Osteocyte (in vitro differentiated cells): ENCODE data around the gene NBAS. TPM values are rescaled to one million over a fixed set of nuclear protein-coding genes. Genes with fewer than 3 reads are reported as not detected.

Experiments used
- DNase-seq: peaks from one replicate; pipeline ENCODE4 v3.0.0; 2021; ENCODE audit warnings: mixed read lengths; ENCODE audit not compliant: unreplicated experiment; ENCODE audit errors: extremely low spot score
- H3K27ac Mint-ChIP-seq: one replicate; pipeline ENCODE4 v1.8.0; 2021; ENCODE audit warnings: mild to moderate bottlenecking, mixed read lengths; ENCODE audit not compliant: unreplicated experiment
- H3K27me3 Mint-ChIP-seq: one replicate; pipeline ENCODE4 v1.8.0; 2021; ENCODE audit warnings: mixed read lengths; ENCODE audit not compliant: unreplicated experiment
- H3K36me3 Mint-ChIP-seq: one replicate; pipeline ENCODE4 v1.8.0; 2021; ENCODE audit warnings: mixed read lengths; ENCODE audit not compliant: unreplicated experiment
- H3K4me1 Mint-ChIP-seq: one replicate; pipeline ENCODE4 v1.8.0; 2021; ENCODE audit warnings: mixed read lengths; ENCODE audit not compliant: unreplicated experiment
- H3K4me3 Mint-ChIP-seq: one replicate; pipeline ENCODE4 v1.8.0; 2021; ENCODE audit warnings: mild to moderate bottlenecking, moderate library complexity, mixed read lengths; ENCODE audit not compliant: unreplicated experiment
- H3K9me3 Mint-ChIP-seq: one replicate; pipeline ENCODE4 v1.8.0; 2021; ENCODE audit warnings: mixed read lengths; ENCODE audit not compliant: unreplicated experiment
- CTCF ChIP-seq: fragments of 200-600 bp; sonication (generic); IDR thresholded peaks from 2 replicates; pipeline ENCODE4 v1.5.0; 2021; ENCODE audit warnings: antibody characterized with exemption, mild to moderate bottlenecking, moderate library complexity
- total RNA-seq: library from RNA; stranded (reverse); gene quantifications from 2 replicates; pipeline ENCODE4 v1.2.1, GENCODE V29; 2021

The NBAS gene
- total RNA-seq, 1 donor from 2014 or later = 43.6 TPM

DNA sequence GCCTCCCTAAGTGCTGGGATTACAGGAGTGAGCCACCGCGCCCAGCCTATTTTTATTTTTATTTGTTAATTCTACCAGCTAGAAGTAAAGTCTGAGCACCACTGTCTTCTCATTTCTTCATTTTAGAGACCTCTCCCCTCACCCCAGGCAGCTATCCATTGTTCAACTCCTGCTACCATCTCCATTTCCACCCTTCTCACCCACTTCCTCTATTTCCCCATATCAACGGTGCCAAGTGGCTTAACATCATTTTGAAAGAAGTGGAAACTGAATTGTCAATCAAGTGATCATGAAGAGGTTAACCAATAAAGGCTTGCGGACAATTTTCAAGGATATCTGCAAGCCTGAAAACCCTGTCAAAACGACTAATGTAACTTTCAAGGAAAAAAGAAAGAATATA is 323.1 kb downstream of the NBAS start:
- Mint-ChIP-seq H3K9me3 (no peaks in the 10 kb centered on the region), H3K27me3 (no peaks in the 10 kb centered on the region), H3K27ac (no peak overlapping the region), H3K4me1 (no peaks in the 10 kb centered on the region), H3K36me3 (peaks cover 9% of the 10 kb centered on the region), H3K4me3 (no peak overlapping the region)
- DNase-seq = no peak
- TF ChIP-seq CTCF = no peak

DNA sequence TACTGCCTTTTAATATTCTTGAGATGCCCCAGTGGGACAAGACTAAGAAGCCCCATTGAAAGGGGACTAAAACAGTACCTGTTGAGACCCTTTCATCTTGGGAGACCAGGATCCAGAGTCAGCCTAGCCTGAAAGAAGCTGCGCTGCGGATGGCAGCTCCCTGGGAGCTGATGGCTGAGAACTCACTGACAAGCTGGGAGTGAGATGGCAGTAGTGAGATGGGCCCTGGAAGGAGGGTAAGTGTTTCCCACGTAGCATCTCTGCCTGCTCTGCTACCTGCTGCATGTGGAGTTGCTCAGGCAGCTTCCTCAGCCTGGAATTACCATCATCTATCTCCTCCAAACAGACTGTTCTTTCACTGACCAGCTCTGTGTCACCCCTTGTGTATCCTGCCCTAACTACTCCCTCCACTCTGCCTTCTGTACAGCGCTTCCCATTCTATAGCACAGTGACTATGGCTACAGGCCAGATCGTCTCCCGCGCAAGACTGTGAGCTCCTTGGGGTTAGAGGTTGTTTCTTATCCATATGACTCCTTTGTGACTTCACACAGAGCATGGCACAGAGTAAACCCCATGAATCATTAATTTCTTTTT is 330.4 kb downstream of the NBAS start:
- no peak for TF ChIP-seq CTCF
- no peak overlapping the region for H3K27ac Mint-ChIP-seq
- H3K4me3 Mint-ChIP-seq = no peak overlapping the region
- H3K36me3 Mint-ChIP-seq = peaks cover 27% of the 10 kb centered on the region
- no peaks in the 10 kb centered on the region for H3K27me3 Mint-ChIP-seq
- no peaks in the 10 kb centered on the region for H3K4me1 Mint-ChIP-seq
- peaks cover 16% of the 10 kb centered on the region for H3K9me3 Mint-ChIP-seq
- no peak for DNase-seq

DNA sequence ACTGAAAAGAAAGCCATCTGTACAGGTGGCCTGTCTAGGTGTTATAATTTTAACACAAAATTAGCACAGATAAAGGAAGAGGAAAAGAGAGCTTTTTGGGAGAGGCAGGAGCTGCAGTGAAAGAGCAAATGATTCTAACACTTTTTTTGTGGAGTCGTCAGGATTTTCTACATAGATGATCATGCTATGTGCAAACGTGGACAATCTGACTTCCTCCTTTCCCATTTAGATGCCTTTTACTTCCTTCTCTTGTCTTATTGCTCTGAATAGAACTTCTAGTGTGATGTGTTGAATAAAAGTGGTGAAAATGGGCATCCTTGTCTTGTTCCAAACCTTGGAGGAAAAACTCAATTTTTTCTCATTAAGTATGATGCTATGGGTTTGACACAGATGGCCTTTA is 334.5 kb downstream of the NBAS start:
- Mint-ChIP-seq H3K27me3 (no peaks in the 10 kb centered on the region), H3K9me3 (peaks cover 16% of the 10 kb centered on the region), H3K4me1 (no peaks in the 10 kb centered on the region), H3K36me3 (peaks cover 27% of the 10 kb centered on the region), H3K4me3 (no peak overlapping the region), H3K27ac (no peak overlapping the region)
- no peak for TF ChIP-seq CTCF
- no peak for DNase-seq

DNA sequence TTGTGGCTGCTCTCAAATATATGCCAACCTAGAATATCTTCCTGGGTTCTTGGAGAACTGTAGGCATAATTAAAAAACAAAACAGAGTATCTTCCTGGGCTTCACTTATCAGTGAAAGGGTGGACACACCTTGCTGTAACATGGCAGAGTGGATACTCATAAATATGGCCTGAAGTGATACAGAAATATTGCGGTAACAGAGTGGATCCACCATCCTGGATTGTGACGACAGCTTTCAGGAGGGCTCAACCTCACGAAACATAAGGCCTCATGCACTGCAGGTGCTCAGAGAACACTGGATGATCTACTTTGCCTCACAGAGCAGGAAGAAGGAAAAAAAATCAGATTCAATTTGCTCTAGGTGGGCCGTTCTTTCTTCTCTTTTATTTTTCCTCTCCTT is 336.0 kb downstream of the NBAS start:
- peaks cover 27% of the 10 kb centered on the region for H3K36me3 Mint-ChIP-seq
- H3K27me3 Mint-ChIP-seq = no peaks in the 10 kb centered on the region
- H3K27ac Mint-ChIP-seq = no peak overlapping the region
- no peak for TF ChIP-seq CTCF
- DNase-seq = no peak
- peaks cover 16% of the 10 kb centered on the region for H3K9me3 Mint-ChIP-seq
- no peaks in the 10 kb centered on the region for H3K4me1 Mint-ChIP-seq
- no peak overlapping the region for H3K4me3 Mint-ChIP-seq

- peaks cover 27% of the 10 kb centered on the region for H3K36me3 Mint-ChIP-seq
- TF ChIP-seq CTCF = no peak
- H3K27me3 Mint-ChIP-seq = no peaks in the 10 kb centered on the region
- peaks cover 16% of the 10 kb centered on the region for H3K9me3 Mint-ChIP-seq
- H3K27ac Mint-ChIP-seq = no peak overlapping the region
- DNase-seq = no peak
- H3K4me3 Mint-ChIP-seq = no peak overlapping the region
- no peaks in the 10 kb centered on the region for H3K4me1 Mint-ChIP-seq
These were observed 336.5 kb downstream of the NBAS start for GRCh38 chr2:15224641-15225040.
